Measurements from ENCODE around the gene FGD6. TPM values are rescaled to one million over a fixed set of nuclear protein-coding genes. Genes with fewer than 3 reads are reported as not detected.

Gene FGD6
- total and polyA plus RNA-seq, 3 donors from 2014 or later: 4.8 to 13.6 (median 13.1) TPM

DNA sequence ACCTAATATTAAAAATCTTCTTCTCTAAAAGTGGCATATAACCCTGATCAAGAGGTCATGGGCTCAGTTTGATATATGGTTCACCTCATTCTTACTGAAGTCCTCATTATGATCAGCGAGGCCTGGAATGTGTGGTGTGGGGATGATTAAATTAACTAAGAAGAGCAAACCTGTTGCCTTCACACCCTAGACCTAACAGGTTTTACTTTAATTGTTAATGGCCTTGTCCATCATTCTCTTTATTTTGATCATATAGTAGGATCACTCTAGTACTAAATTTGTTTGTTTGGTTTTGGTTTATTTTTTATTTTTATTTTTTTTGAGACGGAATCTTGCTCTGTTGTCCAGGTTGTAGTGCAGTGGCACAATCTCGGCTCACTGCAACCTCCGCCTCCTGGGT is 43.8 kb upstream of the FGD6 start:
- Histone ChIP-seq H3K9me3 (no peaks in the 10 kb centered on the region), H3K27ac (no peak overlapping the region), H3K4me1 (no peaks in the 10 kb centered on the region), H3K36me3 (ENCODE audit: low read depth, missing control alignments) (no peaks in the 10 kb centered on the region), H3K4me3 (no peak overlapping the region), H3K27me3 (no peaks in the 10 kb centered on the region)
- no peak for DNase-seq
- TF ChIP-seq POLR2A (IDR thresholded peaks at IDR 0.05): no peak
- TF ChIP-seq, protein P1, sequence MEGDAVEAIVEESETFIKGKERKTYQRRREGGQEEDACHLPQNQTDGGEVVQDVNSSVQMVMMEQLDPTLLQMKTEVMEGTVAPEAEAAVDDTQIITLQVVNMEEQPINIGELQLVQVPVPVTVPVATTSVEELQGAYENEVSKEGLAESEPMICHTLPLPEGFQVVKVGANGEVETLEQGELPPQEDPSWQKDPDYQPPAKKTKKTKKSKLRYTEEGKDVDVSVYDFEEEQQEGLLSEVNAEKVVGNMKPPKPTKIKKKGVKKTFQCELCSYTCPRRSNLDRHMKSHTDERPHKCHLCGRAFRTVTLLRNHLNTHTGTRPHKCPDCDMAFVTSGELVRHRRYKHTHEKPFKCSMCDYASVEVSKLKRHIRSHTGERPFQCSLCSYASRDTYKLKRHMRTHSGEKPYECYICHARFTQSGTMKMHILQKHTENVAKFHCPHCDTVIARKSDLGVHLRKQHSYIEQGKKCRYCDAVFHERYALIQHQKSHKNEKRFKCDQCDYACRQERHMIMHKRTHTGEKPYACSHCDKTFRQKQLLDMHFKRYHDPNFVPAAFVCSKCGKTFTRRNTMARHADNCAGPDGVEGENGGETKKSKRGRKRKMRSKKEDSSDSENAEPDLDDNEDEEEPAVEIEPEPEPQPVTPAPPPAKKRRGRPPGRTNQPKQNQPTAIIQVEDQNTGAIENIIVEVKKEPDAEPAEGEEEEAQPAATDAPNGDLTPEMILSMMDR (IDR thresholded peaks at IDR 0.05): no peak
- WGBS, 2 donors: 91 to 94% methylated on average over 4 of the region's 4 CpGs
- intact Hi-C loops (cut with DNase I; ENCODE audit: low total_unique reads): no loop called here

DNA sequence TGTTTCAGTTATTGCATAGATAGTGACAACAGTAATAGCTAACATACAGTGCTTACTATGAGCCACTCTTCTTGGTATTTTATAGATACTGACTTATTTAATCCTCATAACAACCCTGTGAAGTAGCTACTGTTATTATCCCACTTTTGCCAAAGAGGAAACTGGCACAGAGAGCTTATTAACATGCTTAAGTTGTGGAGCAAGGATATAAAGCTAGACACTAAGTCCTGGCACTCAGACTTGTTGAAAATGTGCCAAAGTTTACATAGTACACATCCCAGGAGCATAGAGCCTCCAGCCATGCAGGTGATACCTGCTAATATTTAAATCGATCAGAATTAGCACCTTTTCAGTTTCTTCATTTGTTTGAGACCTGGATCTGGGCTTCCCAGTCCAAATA is 42.1 kb upstream of the FGD6 start:
- WGBS, 2 donors: 74 to 84% methylated on average over 1 of the region's 1 CpG
- H3K27ac ChIP-seq: no peak overlapping the region
- DNase-seq: no peak
- TF ChIP-seq POLR2A (IDR thresholded peaks at IDR 0.05): no peak
- TF ChIP-seq, protein P1 (IDR thresholded peaks at IDR 0.05): no peak
- H3K27me3 ChIP-seq: no peaks in the 10 kb centered on the region
- H3K9me3 ChIP-seq: no peaks in the 10 kb centered on the region
- H3K36me3 ChIP-seq (ENCODE audit: low read depth, missing control alignments): no peaks in the 10 kb centered on the region
- no peaks in the 10 kb centered on the region for H3K4me1 ChIP-seq
- no peak overlapping the region for H3K4me3 ChIP-seq
- intact Hi-C loops (cut with DNase I; ENCODE audit: low total_unique reads): no loop called here

DNA sequence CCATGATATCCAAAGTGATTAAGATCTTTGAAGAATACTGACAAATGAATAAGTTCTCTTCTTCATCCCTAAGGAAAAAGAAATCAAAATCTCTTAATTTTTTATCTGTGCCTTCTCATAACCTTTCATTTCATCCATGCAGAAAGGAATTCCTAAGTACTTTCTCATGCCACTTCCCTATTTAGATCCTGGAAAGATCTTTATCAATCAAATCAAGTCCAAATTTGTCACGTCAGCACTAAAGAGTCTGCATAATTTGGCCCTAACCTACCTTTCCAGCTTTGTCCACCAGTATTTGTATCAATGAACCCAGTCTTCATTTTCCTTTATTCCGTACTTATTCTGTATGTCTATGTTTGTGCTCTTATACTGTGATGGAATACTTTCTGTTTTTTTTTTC is 41.5 kb upstream of the FGD6 start:
- intact Hi-C loops (cut with DNase I; ENCODE audit: low total_unique reads): no loop called here
- no peaks in the 10 kb centered on the region for H3K4me1 ChIP-seq
- WGBS, 2 donors: 88 to 94% methylated on average over 2 of the region's 2 CpGs
- no peak for DNase-seq
- H3K4me3 ChIP-seq: no peak overlapping the region
- H3K9me3 ChIP-seq: no peaks in the 10 kb centered on the region
- TF ChIP-seq, protein P1 (IDR thresholded peaks at IDR 0.05): no peak
- TF ChIP-seq POLR2A (IDR thresholded peaks at IDR 0.05): no peak
- no peak overlapping the region for H3K27ac ChIP-seq
- H3K27me3 ChIP-seq: no peaks in the 10 kb centered on the region
- no peaks in the 10 kb centered on the region for H3K36me3 ChIP-seq (ENCODE audit: low read depth, missing control alignments)

DNA sequence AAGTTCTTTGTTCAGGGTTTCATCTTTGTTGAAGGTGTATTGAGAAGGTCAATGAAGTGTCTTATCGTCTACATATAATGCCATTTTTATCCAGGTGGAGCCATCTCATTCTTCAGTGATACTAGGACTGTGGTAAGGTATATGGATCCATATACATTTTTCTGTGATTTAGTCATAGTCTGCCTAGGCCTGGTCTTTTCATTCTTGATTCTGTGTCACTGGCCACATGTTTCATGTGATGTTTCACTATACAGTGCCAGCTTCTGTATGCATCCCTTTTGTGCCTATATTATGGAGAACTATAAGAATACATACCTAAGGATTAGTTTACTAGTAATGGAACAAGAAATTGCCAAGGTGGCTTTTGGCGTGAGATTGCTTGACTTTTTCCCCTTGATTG is 40.9 kb upstream of the FGD6 start:
- no peaks in the 10 kb centered on the region for H3K4me1 ChIP-seq
- WGBS, 2 donors: 96 to 98% methylated on average over 2 of the region's 2 CpGs
- H3K36me3 ChIP-seq (ENCODE audit: low read depth, missing control alignments): no peaks in the 10 kb centered on the region
- H3K27me3 ChIP-seq: no peaks in the 10 kb centered on the region
- no peaks in the 10 kb centered on the region for H3K9me3 ChIP-seq
- intact Hi-C loops (cut with DNase I; ENCODE audit: low total_unique reads): no loop called here
- H3K4me3 ChIP-seq: no peak overlapping the region
- no peak for DNase-seq
- H3K27ac ChIP-seq: no peak overlapping the region
- TF ChIP-seq, protein P1 (IDR thresholded peaks at IDR 0.05): no peak
- TF ChIP-seq POLR2A (IDR thresholded peaks at IDR 0.05): no peak

- DNase-seq: no peak
- TF ChIP-seq, protein P1 (IDR thresholded peaks at IDR 0.05): no peak
- no peak for TF ChIP-seq POLR2A (IDR thresholded peaks at IDR 0.05)
- Histone ChIP-seq H3K9me3 (no peaks in the 10 kb centered on the region), H3K4me3 (no peak overlapping the region), H3K27me3 (no peaks in the 10 kb centered on the region), H3K36me3 (ENCODE audit: low read depth, missing control alignments) (no peaks in the 10 kb centered on the region), H3K4me1 (no peaks in the 10 kb centered on the region), H3K27ac (no peak overlapping the region)
- intact Hi-C loops (cut with DNase I; ENCODE audit: low total_unique reads): no loop called here
- WGBS, 2 donors: 89 to 93% methylated on average over 3 of the region's 3 CpGs
Measured at GRCh38 chr12:95257541-95257940, 40.3 kb upstream of the FGD6 start.

All from testis (tissue), 3 donors.